ENCODE data around the gene NFIX.

The NFIX gene

DNA sequence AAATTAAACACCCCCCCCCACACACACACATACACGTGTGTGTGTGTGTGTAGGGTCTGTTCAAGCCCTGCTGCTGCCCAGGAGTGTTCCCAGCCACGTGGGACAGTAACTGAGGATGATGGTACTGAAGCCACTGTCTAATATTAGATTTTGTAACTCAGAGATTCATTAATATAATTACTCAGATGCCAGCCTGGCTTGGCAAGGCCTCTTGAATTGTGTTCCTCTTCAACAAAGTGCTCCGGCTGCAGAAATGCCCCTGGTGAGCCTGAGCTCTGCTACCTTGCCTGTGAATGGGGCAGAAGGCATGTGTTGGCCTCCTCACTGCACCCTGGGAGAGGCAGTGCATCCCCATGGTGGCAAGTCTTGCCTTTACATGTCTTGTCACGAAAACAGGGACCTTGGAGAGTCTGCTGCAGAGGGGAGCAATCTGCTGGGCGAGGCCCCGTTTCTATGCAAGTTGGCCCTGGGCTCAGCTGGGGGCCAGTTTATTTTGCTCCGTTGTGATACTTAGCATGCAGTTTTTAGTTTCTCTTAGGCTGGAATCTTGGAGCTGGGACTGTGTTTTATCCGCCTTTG is 44.0 kb downstream of the NFIX start:
- no peak for DNase-seq

DNA sequence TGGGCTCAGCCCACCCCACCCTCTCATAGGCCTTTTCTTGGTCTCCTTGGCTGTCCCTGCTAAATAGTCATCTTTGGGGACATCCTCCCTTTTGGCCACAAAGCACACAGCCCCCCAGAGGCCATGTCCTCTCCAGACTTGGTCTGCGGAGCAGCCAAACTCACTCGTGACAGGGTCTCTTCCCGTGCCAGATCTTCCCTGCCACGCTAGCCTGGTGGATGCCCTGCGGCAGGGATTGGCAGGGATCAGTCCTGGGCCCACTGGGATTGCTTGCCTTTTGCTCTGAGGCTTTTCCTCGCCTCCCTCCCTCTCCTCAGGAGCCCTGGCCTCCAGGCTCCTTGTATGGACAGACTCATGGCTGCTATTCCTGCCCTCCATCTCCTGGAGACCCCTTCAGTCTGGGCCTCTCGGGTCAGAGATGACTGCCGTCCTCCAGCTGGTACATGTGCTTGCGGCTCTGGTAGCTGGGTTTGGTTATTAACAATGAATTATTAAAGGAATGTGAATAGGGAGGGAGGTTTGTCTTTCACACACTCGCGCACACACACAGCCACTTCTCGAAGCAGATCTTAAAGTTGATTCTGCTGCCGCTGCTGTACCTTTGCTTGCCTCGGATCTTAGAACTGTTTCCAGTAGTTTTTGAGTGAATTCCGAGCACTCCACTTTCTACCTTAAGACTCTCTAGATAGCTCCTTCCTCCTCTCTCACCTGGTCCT is 45.1 kb downstream of the NFIX start:
- DNase-seq: no peak

DNA sequence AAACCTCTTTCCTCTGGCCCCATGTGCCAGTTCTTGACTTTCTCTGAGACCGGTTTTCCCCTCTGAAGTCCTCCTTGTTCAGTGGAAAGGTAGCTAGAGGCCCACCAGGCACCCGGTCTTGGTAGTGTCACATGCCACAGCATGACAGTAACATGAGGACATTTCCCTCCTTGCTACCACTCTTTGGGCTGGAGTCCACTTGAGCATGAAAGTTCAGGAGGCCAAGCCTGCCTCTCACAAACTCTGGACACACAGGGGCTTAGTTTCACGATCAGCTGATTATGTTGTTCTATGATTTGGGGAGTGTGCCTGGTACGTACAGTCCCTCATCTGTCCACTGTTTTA is 45.6 kb downstream of the NFIX start:
- DNase-seq: no peak

DNA sequence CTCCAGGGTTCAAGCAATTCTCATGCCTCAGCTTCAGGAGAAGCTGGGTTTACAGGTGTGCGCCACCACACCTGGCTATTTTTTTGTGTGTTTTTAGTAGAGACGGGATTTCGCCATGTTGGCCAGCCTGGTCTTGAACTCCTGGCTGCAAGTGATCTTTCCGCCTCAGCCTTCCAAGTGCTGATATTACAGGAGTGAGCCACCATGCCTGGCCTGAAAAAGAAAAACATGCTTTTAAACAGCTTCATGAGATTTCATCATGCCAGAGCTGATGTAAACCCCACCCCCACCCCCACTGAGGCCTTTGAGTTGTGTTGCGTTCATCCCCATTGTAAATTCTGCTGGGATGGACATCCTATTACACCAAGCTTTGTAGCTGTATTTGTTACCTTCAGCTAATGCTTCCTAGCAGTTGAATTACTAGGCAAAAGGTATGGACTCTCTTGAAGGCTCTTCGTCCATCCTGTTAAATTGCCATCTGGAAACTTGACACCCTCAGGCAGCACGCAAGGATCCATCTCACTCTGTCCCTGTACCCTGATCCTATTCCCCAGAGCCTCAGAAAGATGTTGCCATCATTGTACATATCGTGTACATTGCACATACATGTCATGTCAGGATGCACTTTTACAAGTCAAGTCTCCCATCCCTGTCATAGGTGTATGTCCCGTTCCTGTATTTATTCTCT is 47.3 kb downstream of the NFIX start:
- DNase-seq: no peak

- no peak for DNase-seq
Measured at GRCh38 chr19:13043285-13043684, 48.0 kb downstream of the NFIX start.

DNA sequence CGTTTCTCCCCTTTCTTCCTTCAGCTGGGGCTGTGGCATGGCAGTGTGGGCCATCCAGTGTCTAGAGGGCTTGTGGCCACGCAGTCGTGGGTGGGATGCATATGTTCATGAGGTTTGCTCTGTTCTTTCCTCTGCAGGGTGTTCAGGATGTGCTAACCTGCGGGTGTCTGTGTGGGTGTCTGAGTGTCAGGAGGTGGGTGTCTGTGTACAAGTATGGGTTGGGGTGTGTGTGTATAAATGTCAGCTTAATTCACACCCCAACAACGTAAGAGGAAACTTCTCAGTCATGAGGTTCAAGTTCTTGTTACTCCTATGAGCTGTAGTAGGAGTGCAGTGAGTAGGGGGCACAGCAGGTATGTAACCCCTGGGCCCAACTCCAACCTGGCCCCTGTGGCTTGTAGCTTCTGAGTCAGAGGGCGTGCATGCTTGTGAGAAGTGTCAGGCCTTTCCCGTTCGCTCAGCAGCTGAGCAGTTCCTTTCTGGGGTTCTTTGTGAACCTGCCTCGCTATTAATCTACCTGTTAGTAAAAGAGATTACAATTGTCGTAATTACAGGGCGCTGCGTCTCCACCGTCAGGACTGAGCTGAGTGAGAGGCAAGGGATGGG is 49.1 kb downstream of the NFIX start:
- no peak for DNase-seq

- no peak for DNase-seq
Measured at GRCh38 chr19:13045812-13046211, 50.5 kb downstream of the NFIX start.

DNA sequence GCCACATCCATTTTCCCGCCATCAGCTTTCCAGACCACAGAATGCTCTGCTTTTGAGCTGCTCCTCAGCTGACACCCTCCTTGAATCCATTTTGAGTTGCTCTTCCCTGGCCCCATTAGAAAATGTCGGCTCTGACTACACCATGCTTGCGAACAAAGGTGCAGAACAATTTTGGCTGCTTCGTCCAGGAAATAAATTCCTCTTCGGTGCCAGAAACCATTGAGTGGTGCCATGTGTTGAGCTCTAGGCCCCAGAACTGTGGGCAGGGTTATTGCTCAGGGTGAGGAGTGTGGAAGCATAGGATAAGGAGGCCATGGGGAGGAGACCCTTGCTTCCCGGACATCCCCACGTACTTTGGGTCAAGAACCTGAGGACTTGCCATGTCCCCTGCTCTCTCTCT is 52.1 kb downstream of the NFIX start:
- DNase-seq: no peak

DNA sequence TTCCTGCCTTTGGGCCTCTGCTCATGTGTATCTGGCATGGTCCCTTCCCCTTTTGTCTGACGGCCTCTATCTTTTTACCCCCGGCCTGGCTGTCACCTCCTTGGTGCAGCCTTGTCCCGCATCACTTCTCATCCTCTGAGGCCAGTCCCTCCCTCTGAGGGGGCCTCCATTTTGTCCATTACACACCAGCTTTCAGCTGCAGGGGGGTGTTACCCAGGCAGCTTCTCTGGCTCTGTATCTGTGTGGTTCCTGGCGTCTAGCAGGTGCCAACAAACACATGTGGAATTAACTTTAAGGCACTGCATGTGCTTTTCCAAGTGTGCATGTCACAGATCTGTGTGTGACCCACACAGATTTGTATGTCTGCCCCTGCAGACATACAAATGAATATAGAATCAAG is 55.0 kb downstream of the NFIX start:
- no peak for DNase-seq

- DNase-seq: no peak
Measured at GRCh38 chr19:13051557-13052165, 56.4 kb downstream of the NFIX start.

DNA sequence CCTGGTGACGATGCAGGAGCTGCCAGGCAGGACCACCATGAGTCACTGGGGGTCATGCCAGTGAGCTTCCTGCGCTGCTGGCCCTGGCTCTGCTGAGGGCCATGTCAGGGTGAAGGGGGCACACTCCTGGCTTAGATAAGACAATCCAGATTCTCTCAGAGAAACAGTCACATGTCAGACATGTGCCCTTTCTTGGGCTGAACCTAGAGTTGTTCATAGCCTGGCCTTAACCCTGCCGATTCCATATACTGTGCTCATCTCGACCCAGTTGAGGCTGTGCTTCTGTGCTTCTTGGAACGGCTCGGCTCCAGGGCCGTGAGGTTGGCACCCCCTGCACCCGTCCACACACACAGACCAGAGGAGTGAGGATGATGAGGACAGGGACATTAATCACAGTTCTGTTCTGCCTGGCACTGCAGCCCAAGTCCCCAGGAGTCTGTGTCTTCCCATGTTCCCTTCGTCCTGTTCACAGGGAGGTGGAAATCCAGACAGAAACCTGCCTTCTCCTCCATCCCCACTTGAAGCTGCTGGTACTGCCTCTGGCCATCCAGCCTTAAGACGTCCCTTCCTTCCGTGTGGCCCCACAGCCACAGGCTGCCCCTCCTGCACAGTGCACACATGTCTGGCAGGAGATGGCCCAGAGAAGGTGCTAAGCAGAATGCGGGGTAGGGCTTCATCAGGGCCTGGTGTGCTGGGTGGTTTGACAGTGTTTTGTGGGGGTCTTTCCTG is 57.3 kb downstream of the NFIX start:
- no peak for DNase-seq

- no peak for DNase-seq
Measured at GRCh38 chr19:13053238-13053637, 58.0 kb downstream of the NFIX start.

DNA sequence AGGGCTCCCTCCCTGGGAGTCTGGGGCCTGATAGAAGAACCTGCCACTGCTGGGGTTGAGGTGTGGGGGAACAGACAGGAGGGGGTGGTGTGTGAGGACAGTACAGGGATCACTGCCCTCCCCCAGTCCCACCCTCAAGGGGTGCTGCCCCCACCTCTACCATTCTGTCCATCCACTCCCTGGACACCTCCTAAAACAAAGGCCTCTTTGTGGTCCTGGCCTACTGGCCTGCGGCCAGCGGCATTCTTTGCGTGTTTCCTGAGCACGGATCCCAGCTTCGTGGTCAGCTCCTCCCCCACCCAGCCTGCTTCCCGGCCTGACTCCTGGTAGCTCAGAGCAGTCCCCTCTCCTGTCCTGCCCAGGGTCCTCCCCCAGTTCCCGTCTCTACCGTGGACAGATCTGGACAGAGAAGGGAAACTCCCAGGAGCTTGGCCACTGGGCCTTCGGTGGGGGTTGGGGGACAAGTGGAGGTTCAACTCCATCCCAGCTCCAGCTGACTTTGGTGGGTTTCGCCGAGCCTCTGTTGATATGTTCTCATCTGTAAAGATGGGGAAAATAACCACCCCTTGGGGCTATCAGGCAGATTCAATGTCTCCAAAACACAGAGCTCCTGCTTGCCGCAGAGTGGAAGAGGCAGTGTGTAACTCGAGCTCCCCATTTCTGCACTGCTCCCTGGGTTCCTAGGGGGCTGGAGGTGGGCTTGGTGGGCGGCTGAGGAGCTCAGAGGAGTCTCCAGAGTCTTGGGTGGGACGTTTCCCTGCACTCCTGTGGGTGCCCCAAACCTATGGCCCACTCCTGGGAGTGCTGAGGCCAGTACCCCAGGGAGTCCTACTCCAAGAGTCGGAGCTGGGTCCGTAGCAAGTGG is 58.7 kb downstream of the NFIX start:
- DNase-seq: no peak

- no peak for DNase-seq
Measured at GRCh38 chr19:13054626-13055212, 59.4 kb downstream of the NFIX start.

- no peak for DNase-seq
Measured at GRCh38 chr19:13055213-13056051, 60.2 kb downstream of the NFIX start.

GRCh38 chr19:13056052-13056660 is 60.9 kb downstream of the NFIX start:
- no peak for DNase-seq

DNA sequence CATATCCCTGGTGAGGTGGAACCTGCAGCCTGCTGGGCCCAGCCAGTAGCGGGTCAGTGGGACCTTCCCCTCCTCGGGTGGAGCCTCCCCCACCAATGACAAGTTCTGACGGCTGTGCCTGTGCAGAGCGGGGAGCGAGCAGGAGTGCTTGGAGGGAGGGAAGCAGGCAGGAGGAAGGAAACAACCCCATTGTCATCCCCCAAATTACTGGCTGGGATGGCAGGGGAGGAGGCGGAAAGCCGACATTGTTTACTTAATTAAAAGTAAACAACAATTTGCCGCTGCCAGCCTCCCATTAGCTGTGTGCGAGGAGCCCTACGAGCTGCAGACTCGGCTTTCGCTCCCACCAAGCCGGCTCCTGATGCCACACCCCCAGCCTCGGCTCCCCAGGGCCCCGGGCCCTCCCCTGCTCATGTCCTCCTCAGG is 61.9 kb downstream of the NFIX start:
- no peak for DNase-seq

DNA sequence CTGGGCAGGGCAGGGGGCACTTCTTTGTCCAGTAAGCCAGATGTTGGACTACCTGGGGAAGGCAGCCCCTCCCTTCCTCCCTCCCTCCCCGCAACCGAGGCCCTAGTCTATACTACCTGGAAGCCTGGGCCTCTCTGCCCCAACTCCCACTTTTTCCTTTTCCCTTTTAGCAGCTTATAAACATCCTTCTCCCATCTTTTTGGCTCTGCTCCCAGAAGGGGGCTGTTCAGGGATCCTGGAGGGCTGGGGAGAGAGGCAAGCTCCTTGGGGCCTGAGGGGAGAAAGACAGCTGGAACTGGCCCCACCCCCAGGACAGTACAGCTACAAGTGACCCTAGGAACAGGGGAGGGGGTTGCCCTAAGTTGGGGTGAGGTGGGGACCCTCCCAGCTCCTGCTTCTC is 62.5 kb downstream of the NFIX start:
- DNase-seq: no peak

DNA sequence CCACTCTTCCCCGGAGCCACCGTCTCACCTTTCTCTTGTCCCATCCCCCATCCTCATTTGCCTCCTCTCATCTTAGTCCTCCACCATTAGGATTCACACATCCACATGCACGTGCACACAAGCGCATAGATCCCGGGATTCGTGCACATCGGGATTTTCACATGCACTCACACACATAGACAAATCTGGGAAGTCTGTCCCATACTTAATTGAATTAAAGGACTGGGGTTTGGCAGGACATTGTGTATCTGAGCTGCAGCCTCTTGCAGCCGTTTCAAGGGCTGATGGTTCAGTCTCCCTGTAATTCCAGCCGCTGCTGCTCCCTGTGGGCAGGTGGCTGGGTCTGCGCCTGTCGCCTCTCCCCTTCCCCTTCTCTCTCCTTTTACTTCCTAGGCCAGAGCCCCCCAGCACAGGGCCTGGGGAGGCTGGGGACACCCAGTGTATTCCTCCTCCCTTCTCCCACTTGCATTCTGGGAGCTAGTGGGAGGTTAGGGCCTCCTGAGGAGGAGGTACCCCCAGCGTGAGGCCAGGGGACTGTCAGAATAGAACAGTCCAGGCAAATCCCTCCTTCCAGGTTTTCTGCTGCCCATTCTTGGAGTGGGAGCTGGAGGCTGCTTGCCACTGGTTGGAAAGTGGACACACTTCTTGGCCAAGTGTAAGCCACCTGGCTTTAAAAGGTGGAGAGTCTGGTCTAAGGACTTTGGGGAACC is 63.8 kb downstream of the NFIX start:
- DNase-seq: no peak
